ENCODE results near the gene UBTD1.
"Not testable (repeated sequence)": the region's sequence is repeated elsewhere in the genome, so short reads cannot be mapped to it uniquely, and the experiment has no call there.

- TF ChIP-seq SUZ12 (IDR thresholded peaks at IDR 0.05; ENCODE audit: extremely low read depth, insufficient read depth, insufficient read length); YY1 (IDR thresholded peaks at IDR 0.05; ENCODE audit: insufficient read depth, insufficient read length); ZNF274 (IDR thresholded peaks at IDR 0.05; ENCODE audit: low read depth, low read length): not testable (repeated sequence)
These were observed 77.8 kb downstream of the UBTD1 start for GRCh38 chr10:97576487-97576886.
